Measurements from ENCODE around the gene HNRNPC.
"Not testable (repeated sequence)": the region's sequence is repeated elsewhere in the genome, so short reads cannot be mapped to it uniquely, and the experiment has no call there.

DNA sequence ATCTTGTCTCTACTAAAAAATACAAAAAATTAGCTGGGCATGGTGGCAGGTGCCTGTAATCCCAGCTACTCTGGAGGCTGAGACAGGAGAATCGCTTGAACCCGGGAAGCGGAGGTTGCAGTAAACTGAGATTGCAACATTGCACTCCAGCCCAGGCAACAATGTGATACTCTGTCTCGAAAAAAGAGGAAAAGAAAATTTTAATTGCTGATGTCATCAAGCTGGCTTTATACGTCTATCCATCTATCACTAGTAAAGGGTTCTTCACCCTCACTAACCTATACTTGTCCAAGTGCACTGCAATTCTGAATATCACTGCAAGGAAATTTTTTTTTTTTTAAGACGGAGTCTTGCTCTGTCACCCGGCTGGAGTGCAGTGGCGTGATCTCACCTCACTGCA is 12.7 kb upstream of the HNRNPC start:
- TF ChIP-seq CTCF (IDR thresholded peaks at IDR 0.05; ENCODE audit: borderline replicate concordance, extremely low read depth, low read length, poor library complexity, severe bottlenecking); EZH2 (IDR thresholded peaks at IDR 0.05; ENCODE audit: borderline replicate concordance, low read depth, low read length, severe bottlenecking): not testable (repeated sequence)

Measured in DND-41 (cell line).